Common myeloid progenitor, CD34-positive (primary cell): Measurements from ENCODE around the gene ZNF428.
"Not testable (repeated sequence)": the region's sequence is repeated elsewhere in the genome, so short reads cannot be mapped to it uniquely, and the experiment has no call there.

Source experiments
- CTCF ChIA-PET: fragments of 350-600 bp; sonication (Branson Sonifier 250); formaldehyde crosslinking; loops from one replicate; lab custom pipeline; 2021; ENCODE audit warnings: antibody characterized with exemption; lab: Charles Lee
- POLR2A ChIA-PET: fragments of 350-600 bp; sonication (Branson Sonifier 250); formaldehyde crosslinking; loops from one replicate; lab custom pipeline; 2021; ENCODE audit warnings: antibody characterized with exemption; lab: Charles Lee
- DNase-seq, 3 donors: peaks; one replicate each; pipeline versions ENCODE4 v3.0.0 to v3.0.0-alpha.2; 2013
- H3K27ac ChIP-seq, 2 experiments: 1 replicate in 1 of 2; 2 replicates in 1 of 2; pipeline ENCODE4 v1.7.0; 2013; ENCODE audit warnings: inconsistent platforms in 2 of 2, low read length in 2 of 2, mild to moderate bottlenecking in 2 of 2, low read depth in 1 of 2, moderate library complexity in 1 of 2; ENCODE audit not compliant: severe bottlenecking in 2 of 2, insufficient read depth in 1 of 2, poor library complexity in 1 of 2
- H3K27me3 ChIP-seq, 5 experiments: replicated peaks in 2 of 5; 1 replicate in 3 of 5; 2 replicates in 2 of 5; pipeline versions ENCODE4 v1.6.1 to v1.7.0; 2013; ENCODE audit warnings: low read length in 4 of 5, mild to moderate bottlenecking in 2 of 5, moderate library complexity in 2 of 5, inconsistent platforms in 1 of 5; ENCODE audit not compliant: insufficient read depth in 5 of 5, control insufficient read depth in 4 of 5
- H3K36me3 ChIP-seq, 4 experiments: 1 replicate in 2 of 4; 2 replicates in 2 of 4; pipeline versions ENCODE4 v1.6.1 to v1.7.0; 2013; ENCODE audit warnings: low read length in 3 of 4, control low read depth in 1 of 4, mild to moderate bottlenecking in 1 of 4; ENCODE audit not compliant: control insufficient read depth in 4 of 4, insufficient read depth in 4 of 4
- H3K4me1 ChIP-seq, 4 experiments: 1 replicate in 3 of 4; 2 replicates in 1 of 4; pipeline versions ENCODE4 v1.6.1 to v1.7.1; 2013; ENCODE audit warnings: low read length in 3 of 4, mild to moderate bottlenecking in 3 of 4, control low read depth in 1 of 4, inconsistent platforms in 1 of 4, moderate library complexity in 1 of 4; ENCODE audit not compliant: control insufficient read depth in 4 of 4, insufficient read depth in 4 of 4; ENCODE audit errors: control extremely low read depth in 1 of 4
- H3K4me3 ChIP-seq, 7 experiments: 1 replicate in 4 of 7; 2 replicates in 3 of 7; pipeline versions ENCODE4 v1.5.1 to v1.7.0; 2013; ENCODE audit warnings: mild to moderate bottlenecking in 7 of 7, low read length in 6 of 7, moderate library complexity in 6 of 7, inconsistent platforms in 2 of 7, low read depth in 2 of 7, control low read depth in 1 of 7; ENCODE audit not compliant: insufficient read depth in 4 of 7, control insufficient read depth in 1 of 7; ENCODE audit errors: extremely low read depth in 1 of 7
- H3K9me3 ChIP-seq, 5 experiments: 1 replicate in 4 of 5; 2 replicates in 1 of 5; pipeline versions ENCODE4 v1.6.1 to v1.7.1; 2013; ENCODE audit warnings: low read length in 4 of 5, mild to moderate bottlenecking in 2 of 5, inconsistent platforms in 1 of 5, low read depth in 1 of 5, moderate library complexity in 1 of 5; ENCODE audit not compliant: control insufficient read depth in 4 of 5, insufficient read depth in 2 of 5; ENCODE audit errors: control extremely low read depth in 1 of 5
- WGBS: methylation state at CpG from one replicate; pipeline ENCODE4 v1.1.5; 2013; ENCODE audit not compliant: insufficient coverage; 5-methylcytosine and 5-hydroxymethylcytosine counted together

Gene ZNF428

DNA sequence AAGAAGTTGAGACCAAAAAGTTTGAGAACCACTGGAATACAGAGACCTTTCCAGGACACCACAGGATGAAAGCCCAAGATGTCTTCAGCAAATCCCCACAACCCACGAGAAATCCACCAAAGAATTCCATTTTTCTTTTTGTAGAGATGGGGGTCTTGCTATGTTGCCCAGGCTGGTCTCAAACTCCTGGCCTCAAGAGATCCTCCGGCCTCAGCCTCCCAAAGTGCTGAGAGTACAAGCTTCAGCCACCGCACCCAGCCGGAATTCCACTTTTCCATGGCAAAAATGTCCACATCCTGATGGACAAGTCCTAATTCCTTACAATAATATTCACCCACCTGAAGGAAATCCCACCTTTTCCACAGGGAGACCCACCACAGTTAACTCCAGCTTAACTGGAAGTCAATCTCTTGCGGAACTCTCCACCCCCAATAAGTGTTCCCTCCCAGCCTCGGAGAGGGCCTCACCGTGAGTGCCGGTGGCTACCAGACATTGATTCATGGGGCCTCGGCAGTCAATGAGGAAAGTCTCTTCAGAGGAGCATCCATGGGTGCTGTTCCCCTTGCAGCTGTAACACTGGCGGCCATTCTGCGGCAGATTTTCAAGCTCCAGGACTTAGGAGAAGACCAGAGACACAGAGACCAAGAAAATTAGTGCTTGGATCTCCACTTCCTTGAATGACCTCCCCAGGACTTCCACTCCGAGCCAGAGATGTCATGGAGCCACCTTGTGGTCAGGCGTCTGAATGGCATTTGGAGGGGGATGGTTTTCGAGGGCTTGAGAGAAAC lies 32.5 kb upstream of the ZNF428 start:
- no peaks in the 10 kb centered on the region for H3K4me1 ChIP-seq
- H3K4me3 ChIP-seq, result peak overlapping the region in 1 of 7 experiments; percentile 28
- no peaks in the 10 kb centered on the region for H3K9me3 ChIP-seq
- no peak overlapping the region for H3K27ac ChIP-seq
- 79% methylated on average over 11 of the region's 14 CpGs for WGBS
- POLR2A ChIA-PET, result interaction anchor here (0.6 kb wide), 1 partner anchor 18 kb away, joined by 3 read pairs; no protein-coding TSS in a partner anchor
- peak; percentile 63 to 82 (median 79) for DNase-seq
- CTCF ChIA-PET, result interaction anchor here (0.9 to 3.7 kb wide), 13 partner anchors 10 to 132 kb away, joined by 3 to 17 read pairs (median 4); no protein-coding TSS in a partner anchor
- H3K36me3 ChIP-seq, result peaks cover 6 to 37% (median 17%) of the 10 kb centered on the region in 4 experiments
- no peaks in the 10 kb centered on the region for H3K27me3 ChIP-seq

GRCh38 chr19:43650276-43650675 lies 30.8 kb upstream of the ZNF428 start:
- POLR2A ChIA-PET, H3K4me1 ChIP-seq: not testable (repeated sequence)
- CTCF ChIA-PET, result interaction anchor here (0.6 to 1.9 kb wide), 6 partner anchors 9 to 114 kb away, joined by 4 to 8 read pairs (median 5); no protein-coding TSS in a partner anchor

GRCh38 chr19:43649514-43649913 lies 30.1 kb upstream of the ZNF428 start:
- Histone ChIP-seq H3K4me3 (no peak overlapping the region), H3K27me3 (no peaks in the 10 kb centered on the region), H3K27ac (no peak overlapping the region), H3K4me1 (no peaks in the 10 kb centered on the region), H3K9me3 (peaks cover 0 to 2% (median 0%) of the 10 kb centered on the region in 5 experiments), H3K36me3 (peaks cover 6 to 19% (median 12%) of the 10 kb centered on the region in 4 experiments)
- CTCF ChIA-PET, result interaction anchor here (1.7 to 1.9 kb wide), 2 partner anchors 16 to 95 kb away, joined by 6 to 8 read pairs; no protein-coding TSS in a partner anchor
- 100% methylated on average over 2 of the region's 2 CpGs for WGBS
- no peak for DNase-seq
- POLR2A ChIA-PET, result no interaction called here

More at GRCh38 chr19:43650276-43650675, 30.8 kb upstream of the ZNF428 start:
- not testable (repeated sequence) for DNase-seq, H3K9me3 ChIP-seq, H3K27ac ChIP-seq, H3K27me3 ChIP-seq, H3K4me3 ChIP-seq
- peaks cover 6 to 25% (median 13%) of the 10 kb centered on the region in 4 experiments for H3K36me3 ChIP-seq
- 100% methylated on average over 3 of the region's 7 CpGs for WGBS

DNA sequence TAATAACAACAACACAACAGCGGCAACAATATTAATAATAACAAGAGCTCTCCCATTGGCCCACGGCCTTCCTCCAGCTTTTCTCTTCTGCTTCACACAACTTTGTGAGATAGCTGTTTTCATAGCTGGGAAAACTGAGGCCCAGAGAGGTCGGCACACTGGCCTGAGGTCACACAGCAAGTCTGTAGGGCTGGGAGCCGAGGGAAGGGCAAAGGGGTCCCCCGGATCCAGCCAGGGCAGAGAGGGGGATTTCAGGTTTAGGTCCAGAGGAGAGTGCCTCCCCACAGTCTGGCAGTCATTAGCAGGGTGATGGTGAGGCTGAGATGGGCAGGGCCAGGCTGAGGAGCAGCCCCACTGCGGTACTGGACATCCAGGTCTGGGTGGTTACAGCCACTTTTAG lies 29.2 kb upstream of the ZNF428 start:
- H3K27ac ChIP-seq, result no peak overlapping the region
- no peak overlapping the region for H3K4me3 ChIP-seq
- H3K4me1 ChIP-seq, result no peaks in the 10 kb centered on the region
- H3K27me3 ChIP-seq, result no peaks in the 10 kb centered on the region
- ChIA-PET CTCF (interaction anchor here (1.4 to 1.9 kb wide), 3 partner anchors 17 to 94 kb away, joined by 3 to 8 read pairs (median 6); no protein-coding TSS in a partner anchor), POLR2A (no interaction called here)
- 95% methylated on average over 4 of the region's 6 CpGs for WGBS
- no peak for DNase-seq
- peaks cover 0 to 2% (median 0%) of the 10 kb centered on the region in 5 experiments for H3K9me3 ChIP-seq
- H3K36me3 ChIP-seq, result peaks cover 6 to 18% (median 12%) of the 10 kb centered on the region in 4 experiments

DNA sequence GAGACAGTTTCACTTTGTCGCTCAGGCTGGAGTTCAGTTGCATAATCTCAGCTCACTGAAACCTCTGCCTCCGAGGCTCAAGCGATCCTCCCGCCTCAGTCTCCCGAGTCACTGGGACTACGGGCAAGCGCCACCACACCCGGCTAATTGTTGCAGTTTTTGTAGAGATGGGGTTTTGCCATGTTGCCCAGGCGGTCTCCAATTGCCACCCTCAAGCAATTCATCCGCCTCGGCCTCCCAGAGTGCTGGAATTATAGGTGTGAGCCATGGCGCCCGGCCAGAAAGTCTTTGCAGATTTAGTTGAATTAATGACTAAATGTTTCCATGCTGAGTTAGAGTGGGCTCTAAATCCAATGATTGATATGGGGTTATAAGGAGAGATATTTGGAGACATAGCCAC lies 24.8 kb upstream of the ZNF428 start:
- no peak for DNase-seq
- peaks cover 0 to 23% (median 11%) of the 10 kb centered on the region in 5 experiments for H3K27me3 ChIP-seq
- H3K4me1 ChIP-seq, result peaks cover 0 to 11% (median 9%) of the 10 kb centered on the region in 4 experiments
- WGBS, result 86% methylated on average over 9 of the region's 13 CpGs
- CTCF ChIA-PET, result interaction anchor here (1.3 kb wide), 1 partner anchor 120 kb away, joined by 3 read pairs; no protein-coding TSS in a partner anchor
- POLR2A ChIA-PET, result no interaction called here
- H3K9me3 ChIP-seq, result peaks cover 0 to 2% (median 0%) of the 10 kb centered on the region in 5 experiments
- no peak overlapping the region for H3K27ac ChIP-seq
- no peak overlapping the region for H3K4me3 ChIP-seq
- H3K36me3 ChIP-seq, result peaks cover 6 to 16% (median 7%) of the 10 kb centered on the region in 4 experiments

GRCh38 chr19:43643326-43643725 lies 23.9 kb upstream of the ZNF428 start:
- H3K36me3 ChIP-seq, result peaks cover 0 to 11% (median 6%) of the 10 kb centered on the region in 4 experiments

More at GRCh38 chr19:43643326-43643725, 23.9 kb upstream of the ZNF428 start:
- CTCF ChIA-PET, result interaction anchor here (1.3 kb wide), 2 partner anchors 43 to 119 kb away, joined by 3 read pairs; no protein-coding TSS in a partner anchor
- no peak for DNase-seq
- Histone ChIP-seq H3K27ac (no peak overlapping the region), H3K9me3 (peaks cover 0 to 2% (median 0%) of the 10 kb centered on the region in 5 experiments), H3K27me3 (peaks cover 0 to 31% (median 18%) of the 10 kb centered on the region in 5 experiments), H3K4me3 (no peak overlapping the region), H3K4me1 (peaks cover 0 to 13% (median 10%) of the 10 kb centered on the region in 4 experiments)
- no CpG with 5 or more reads among the region's 3 CpGs for WGBS
- POLR2A ChIA-PET, result no interaction called here
